ENCODE results near the gene TMEM259. TPM values are rescaled to one million over a fixed set of nuclear protein-coding genes. Genes with fewer than 3 reads are reported as not detected.
A peak's percentile ranks its signal among the peaks of the same experiment; 100 is the strongest.

Gene TMEM259
- 99.9 and 126 TPM in 2 replicates for total RNA-seq (2014; rRNA removed; shearing (Covaris generic))

GRCh38 chr19:1020868-1021425 lies at the start of gene TMEM259:
Gene TMEM259 (minus strand): TSS chr19:1021123. CDS start chr19:1020996, 127 bp downstream.
- peak; percentile 97 for DNase-seq (ENCODE audit: low read depth)

GRCh38 chr19:1070576-1070930 lies 49.6 kb upstream of the TMEM259 start:
- DNase-seq (ENCODE audit: low read depth), result no peak

DNA sequence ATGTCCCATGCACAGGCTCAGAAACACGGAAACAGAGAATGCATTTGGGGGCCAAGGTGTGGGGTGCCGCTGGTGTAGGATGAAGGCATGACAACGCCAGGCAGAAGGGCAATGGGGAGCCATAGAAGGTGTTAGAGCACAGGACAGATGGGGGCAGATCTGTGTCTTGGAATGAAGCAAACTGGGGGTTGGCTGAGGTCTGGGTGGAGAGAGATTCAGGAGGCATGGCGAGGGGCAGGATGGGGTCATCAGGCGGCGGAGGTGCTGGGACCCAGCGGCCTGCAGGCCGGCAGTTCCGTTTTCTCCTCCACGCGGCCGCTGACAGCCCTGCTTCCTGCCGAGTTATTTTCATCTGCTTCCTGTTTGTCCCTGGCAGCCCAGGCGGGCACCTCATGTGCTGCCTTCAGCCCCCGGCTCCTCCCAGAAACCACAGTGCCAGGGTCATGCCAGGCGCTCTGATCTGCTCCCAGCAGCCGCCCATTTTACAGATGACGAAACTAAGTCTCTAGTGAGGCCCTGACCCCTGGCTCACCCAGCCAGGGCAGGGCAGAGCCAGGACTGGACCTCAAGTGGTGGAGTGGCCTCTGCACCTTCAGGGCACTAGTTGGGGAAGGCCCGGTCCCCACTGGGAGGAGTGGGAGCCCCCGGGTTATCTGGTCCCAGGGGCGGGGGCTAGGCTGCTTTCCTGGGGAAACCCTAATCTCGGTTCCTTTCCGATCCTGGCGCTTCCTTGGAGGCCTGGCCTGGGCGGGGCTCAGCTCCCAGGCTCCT lies 48.3 kb upstream of the TMEM259 start:
- DNase-seq (ENCODE audit: low read depth), result no peak

- DNase-seq (ENCODE audit: low read depth), result no peak
These were observed 47.4 kb upstream of the TMEM259 start for GRCh38 chr19:1068009-1069001.

DNA sequence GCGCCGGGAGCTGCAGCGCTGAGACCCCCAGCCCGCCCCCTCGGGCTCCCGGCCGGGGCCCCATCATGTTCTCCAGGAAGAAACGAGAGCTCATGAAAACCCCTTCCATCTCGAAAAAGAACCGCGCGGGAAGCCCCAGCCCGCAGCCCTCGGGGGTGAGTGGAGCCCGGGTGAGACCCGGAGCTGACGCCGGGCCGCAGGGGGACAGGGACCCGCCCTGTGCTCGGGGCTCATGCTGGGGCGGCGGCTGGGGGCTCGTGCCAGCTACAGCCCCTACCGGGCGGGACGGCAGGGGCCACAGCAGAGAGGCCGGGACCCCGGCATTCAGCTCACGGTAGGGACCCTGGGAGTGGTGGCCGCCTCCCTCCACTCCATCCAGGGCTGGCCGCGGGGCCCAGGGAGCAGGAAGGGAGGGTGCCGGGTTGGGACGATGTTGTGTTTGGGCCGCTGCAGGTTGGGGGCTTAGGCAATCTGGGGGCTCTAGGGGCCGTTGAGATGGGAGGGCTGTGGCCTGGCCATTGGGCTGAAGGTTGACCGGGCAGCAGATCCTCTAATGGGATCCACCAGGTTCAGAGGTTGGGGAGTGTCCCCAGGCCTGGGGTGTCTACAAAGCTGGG lies 46.5 kb upstream of the TMEM259 start:
- peak; percentile 32 for DNase-seq (ENCODE audit: low read depth)

GRCh38 chr19:1066748-1067340 lies 45.9 kb upstream of the TMEM259 start, which contains the start of gene ARHGAP45:
Gene ARHGAP45 (plus strand): TSS chr19:1067167. CDS start chr19:1067406, 239 bp downstream.
- peak; percentile 44 for DNase-seq (ENCODE audit: low read depth)

DNA sequence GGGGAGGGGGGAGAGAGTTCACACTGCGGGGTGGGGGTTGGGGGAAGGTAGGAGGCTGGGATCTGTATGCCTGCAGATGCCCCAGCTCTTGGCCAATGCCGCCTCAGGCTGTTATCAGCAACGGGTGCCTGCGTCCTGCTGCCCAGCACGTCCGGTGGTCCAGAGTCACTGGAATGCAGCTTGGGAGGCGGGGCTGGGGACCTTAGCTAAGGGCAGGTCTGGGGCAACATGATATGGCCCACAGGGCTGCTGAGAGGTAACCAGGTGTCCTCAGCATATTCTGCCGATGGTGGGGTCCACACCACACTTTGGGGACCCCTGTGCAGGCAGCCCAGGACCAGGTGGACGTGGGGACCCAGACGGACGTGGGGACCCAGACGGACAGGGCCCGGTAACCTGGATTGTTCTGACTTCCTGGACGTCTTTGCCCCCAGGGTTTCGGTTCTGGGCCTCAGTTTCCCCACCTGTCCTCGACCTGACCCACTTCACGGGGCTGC lies 45.4 kb upstream of the TMEM259 start:
- peak; percentile 88 for DNase-seq (ENCODE audit: low read depth)

DNA sequence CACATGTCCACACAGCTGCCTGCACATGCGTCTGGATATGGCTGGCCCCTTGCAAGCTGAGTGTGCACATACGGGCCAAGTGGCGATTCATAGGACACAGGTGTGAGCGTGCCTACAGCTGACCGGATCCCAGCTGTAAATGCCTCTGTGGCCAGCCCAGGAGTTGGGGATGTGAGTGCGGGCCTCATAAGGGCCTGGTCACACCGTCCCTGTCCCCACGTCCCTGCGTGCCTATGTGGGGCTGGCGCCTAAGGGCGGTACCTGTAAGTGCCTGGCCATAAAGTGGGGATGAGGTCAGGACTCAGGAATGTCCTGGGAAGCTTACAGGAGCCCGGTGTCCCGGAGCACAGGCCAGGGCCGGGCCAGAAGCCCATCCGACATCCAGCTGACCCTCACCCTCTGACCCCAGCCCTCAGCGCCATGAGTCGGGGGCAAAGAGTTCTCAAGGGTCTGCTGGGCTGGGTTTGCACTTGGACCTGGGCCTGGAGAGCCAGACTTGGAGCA lies 44.7 kb upstream of the TMEM259 start:
- peak; percentile 84 for DNase-seq (ENCODE audit: low read depth)

DNA sequence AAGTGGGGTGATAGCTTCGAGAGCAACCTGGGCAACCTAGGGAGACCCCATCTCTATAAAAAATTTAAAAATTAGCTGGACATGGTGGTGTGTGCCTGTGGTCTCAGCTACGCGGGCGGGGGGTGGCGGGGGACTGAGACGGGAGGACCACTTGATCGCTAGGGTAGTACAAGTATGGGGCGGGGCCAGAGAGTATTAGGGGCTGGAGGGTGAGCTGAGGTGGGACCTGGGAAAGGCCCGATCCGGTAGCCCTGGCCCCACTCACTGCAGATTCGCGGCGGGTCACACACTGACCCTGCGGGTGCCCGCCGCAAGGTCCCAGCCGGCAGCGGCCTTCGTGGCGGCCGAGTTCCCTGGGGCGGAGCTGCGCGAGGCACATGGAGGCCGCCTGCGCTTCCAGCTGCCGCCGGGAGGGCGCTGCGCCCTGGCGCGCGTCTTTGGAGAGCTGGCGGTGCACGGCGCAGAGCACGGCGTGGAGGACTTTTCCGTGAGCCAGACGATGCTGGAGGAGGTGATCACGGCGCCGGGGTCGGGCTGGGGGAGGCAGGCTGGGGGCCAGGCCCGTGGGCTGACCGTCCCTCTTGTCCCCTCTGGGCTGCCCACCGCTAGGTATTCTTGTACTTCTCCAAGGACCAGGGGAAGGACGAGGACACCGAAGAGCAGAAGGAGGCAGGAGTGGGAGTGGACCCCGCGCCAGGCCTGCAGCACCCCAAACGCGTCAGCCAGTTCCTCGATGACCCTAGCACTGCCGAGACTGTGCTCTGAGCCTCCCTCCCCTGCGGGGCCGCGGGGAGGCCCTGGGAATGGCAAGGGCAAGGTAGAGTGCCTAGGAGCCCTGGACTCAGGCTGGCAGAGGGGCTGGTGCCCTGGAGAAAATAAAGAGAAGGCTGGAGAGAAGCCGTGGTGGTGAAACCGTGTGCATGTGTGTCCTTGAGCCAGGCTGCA lies 44.0 kb upstream of the TMEM259 start:
- DNase-seq (ENCODE audit: low read depth), result peak; percentile 63

GRCh38 chr19:1063909-1064660 lies 43.2 kb upstream of the TMEM259 start:
- DNase-seq (ENCODE audit: low read depth), result no peak

- no peak for DNase-seq (ENCODE audit: low read depth)
These were observed 42.3 kb upstream of the TMEM259 start for GRCh38 chr19:1063030-1063908.

- DNase-seq (ENCODE audit: low read depth), result no peak
These were observed 41.6 kb upstream of the TMEM259 start for GRCh38 chr19:1062387-1063029.

DNA sequence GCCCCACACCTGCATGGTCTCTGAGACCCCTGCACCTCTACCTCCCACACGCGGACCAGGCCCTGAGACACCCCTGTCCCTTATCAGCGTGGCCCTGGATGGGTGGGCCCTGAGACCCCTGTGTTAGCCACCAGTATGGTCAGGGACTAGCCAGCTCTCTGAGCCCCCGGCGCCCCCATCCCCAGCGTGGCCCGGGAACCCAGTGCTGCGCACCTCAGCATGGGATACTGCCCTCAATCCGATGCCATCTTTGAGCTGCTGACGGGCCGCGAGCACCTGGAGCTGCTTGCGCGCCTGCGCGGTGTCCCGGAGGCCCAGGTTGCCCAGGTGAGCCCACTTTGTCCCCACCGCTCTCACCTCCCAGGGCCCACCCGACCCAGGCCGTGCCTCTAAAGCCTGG lies 41.1 kb upstream of the TMEM259 start:
- no peak for DNase-seq (ENCODE audit: low read depth)

DNA sequence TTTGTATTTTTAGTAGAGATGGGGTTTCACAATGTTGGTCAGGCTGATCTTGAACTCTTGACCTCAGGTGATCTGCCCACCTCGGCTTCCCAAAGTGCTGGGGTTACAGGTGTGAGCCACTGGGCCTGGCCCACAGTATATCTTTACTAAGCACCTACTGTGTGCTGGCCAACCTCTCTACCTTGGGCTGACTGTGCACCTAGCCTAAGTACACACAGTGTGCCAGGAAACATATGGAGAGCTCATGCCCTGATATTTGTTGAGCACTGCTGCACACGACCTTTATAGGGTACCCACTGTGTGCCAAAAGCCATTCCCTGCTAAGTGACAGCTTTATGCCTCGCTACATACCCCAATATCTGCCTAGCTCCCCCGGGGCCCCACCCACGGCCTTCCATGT lies 39.8 kb upstream of the TMEM259 start:
- no peak for DNase-seq (ENCODE audit: low read depth)

GRCh38 chr19:1058112-1058511 lies 37.2 kb upstream of the TMEM259 start:
- no peak for DNase-seq (ENCODE audit: low read depth)

GRCh38 chr19:1057176-1057855 lies 36.4 kb upstream of the TMEM259 start:
- peak; percentile 73 for DNase-seq (ENCODE audit: low read depth)
